SK-N-SH treated with all-trans-retinoic acid at 6 μM for 48 hours (cell line): ENCODE measurements around the gene SHF.

Experiments
- ATAC-seq: fragments of 200-7000 bp; cut with Tn5 transposase; 3 replicates; pipeline ENCODE4 v1.9.1; 2020; ENCODE audit warnings: mild to moderate bottlenecking, moderate library complexity
- ARNTL ChIP-seq: fragments of 450-650 bp; formaldehyde crosslinking; IDR thresholded peaks from 2 replicates; pipeline ENCODE4 v1.5.0; 2020; ENCODE audit warnings: low read depth, mild to moderate bottlenecking, moderate library complexity, borderline replicate concordance
- BACH2 ChIP-seq: fragments of 250-450 bp; sonication (Bioruptor Pico); IDR thresholded peaks from 2 replicates; pipeline ENCODE4 v1.9.0; 2021; ENCODE audit warnings: mild to moderate bottlenecking, borderline replicate concordance
- CREB5 ChIP-seq: fragments of 250-450 bp; sonication (Bioruptor Pico); IDR thresholded peaks from 2 replicates; pipeline ENCODE4 v1.5.1; 2020; ENCODE audit warnings: low read depth, mild to moderate bottlenecking, moderate library complexity
- CSRNP3 ChIP-seq: fragments of 250-450 bp; sonication (Bioruptor Pico); IDR thresholded peaks from 2 replicates; pipeline ENCODE4 v1.5.1; 2021; ENCODE audit warnings: mild to moderate bottlenecking, moderate library complexity
- ESRRG ChIP-seq: fragments of 250-450 bp; sonication (Bioruptor Pico); IDR thresholded peaks from 2 replicates; pipeline ENCODE4 v1.6.1; 2021; ENCODE audit warnings: mild to moderate bottlenecking
- ISL1 ChIP-seq: fragments of 250-450 bp; sonication (Bioruptor Pico); IDR thresholded peaks from 2 replicates; pipeline ENCODE4 v2.1.2; 2022; ENCODE audit warnings: mild to moderate bottlenecking, moderate library complexity
- OSR1 ChIP-seq: fragments of 250-450 bp; sonication (Bioruptor Pico); IDR thresholded peaks from 2 replicates; pipeline ENCODE4 v1.8.0; 2022; ENCODE audit warnings: moderate library complexity, mild to moderate bottlenecking, inconsistent platforms
- PATZ1 ChIP-seq: fragments of 250-450 bp; sonication (Bioruptor Pico); IDR thresholded peaks from 2 replicates; pipeline ENCODE4 v1.8.0; 2020; ENCODE audit warnings: mild to moderate bottlenecking, moderate library complexity, borderline replicate concordance
- POU6F1 ChIP-seq: fragments of 250-450 bp; sonication (Bioruptor Pico); IDR thresholded peaks from 2 replicates; pipeline ENCODE4 v1.8.0; 2021; ENCODE audit warnings: low read depth, mild to moderate bottlenecking, moderate library complexity, borderline replicate concordance
- PPARA ChIP-seq: fragments of 250-450 bp; sonication (Bioruptor Pico); IDR thresholded peaks from 2 replicates; pipeline ENCODE4 v1.5.0; 2020; ENCODE audit warnings: mild to moderate bottlenecking, borderline replicate concordance
- RARB ChIP-seq: fragments of 250-450 bp; sonication (Bioruptor Pico); IDR thresholded peaks from 2 replicates; pipeline ENCODE4 v1.8.0; 2021; ENCODE audit warnings: mild to moderate bottlenecking, moderate library complexity
- SNAI2 ChIP-seq: fragments of 250-450 bp; sonication (Bioruptor Pico); IDR thresholded peaks from 2 replicates; pipeline ENCODE4 v1.5.0; 2020; ENCODE audit warnings: mild to moderate bottlenecking, moderate library complexity
- TCF4 ChIP-seq: fragments of 250-450 bp; sonication (Bioruptor Pico); IDR thresholded peaks from 2 replicates; pipeline ENCODE4 v1.8.0; 2021; ENCODE audit warnings: mild to moderate bottlenecking, moderate library complexity, borderline replicate concordance
- TOX ChIP-seq: fragments of 250-450 bp; sonication (Bioruptor Pico); IDR thresholded peaks from 2 replicates; pipeline ENCODE4 v1.8.0; 2021; ENCODE audit warnings: mild to moderate bottlenecking, moderate library complexity, borderline replicate concordance
- TSHZ2 ChIP-seq: fragments of 250-450 bp; sonication (Bioruptor Pico); IDR thresholded peaks from 2 replicates; pipeline ENCODE4 v1.5.0; 2020; ENCODE audit warnings: mild to moderate bottlenecking, moderate library complexity
- ZC3H10 ChIP-seq: fragments of 250-450 bp; sonication (Bioruptor Pico); IDR thresholded peaks from 2 replicates; pipeline ENCODE4 v1.5.1; 2021; ENCODE audit warnings: mild to moderate bottlenecking, moderate library complexity
- ZFP3 ChIP-seq: fragments of 250-450 bp; sonication (Bioruptor Pico); IDR thresholded peaks from 2 replicates; pipeline ENCODE4 v1.5.0; 2020; ENCODE audit warnings: mild to moderate bottlenecking, moderate library complexity
- ZFP30 ChIP-seq: fragments of 450-650 bp; formaldehyde crosslinking; IDR thresholded peaks from 2 replicates; pipeline ENCODE4 v1.5.0; 2022; ENCODE audit warnings: mild to moderate bottlenecking, moderate library complexity
- ZNF565 ChIP-seq: fragments of 450-650 bp; formaldehyde crosslinking; conservative IDR thresholded peaks from 2 replicates; pipeline ENCODE4 v1.5.0; 2020; ENCODE audit warnings: low read depth, mild to moderate bottlenecking, moderate library complexity
- ZNF70 ChIP-seq: fragments of 450-650 bp; formaldehyde crosslinking; IDR thresholded peaks from 2 replicates; pipeline ENCODE4 v1.5.0; 2020; ENCODE audit warnings: mild to moderate bottlenecking, moderate library complexity

SHF gene

GRCh38 chr15:45128971-45129639 is 58.7 kb downstream of the SHF start:
- no peak for TF ChIP-seq SNAI2 (CRISPR knock-in tag)
- no peak for TF ChIP-seq CREB5
- no peak for TF ChIP-seq ZFP3 (CRISPR knock-in tag)
- TF ChIP-seq RARB = no peak
- TF ChIP-seq BACH2 (CRISPR knock-in tag) = no peak
- TF ChIP-seq, all 23 proteins: peak for 0
- no peak for ATAC-seq

GRCh38 chr15:45126535-45127158 is 61.1 kb downstream of the SHF start:
- no peak for TF ChIP-seq ARNTL (CRISPR knock-in tag)
- no peak for TF ChIP-seq ZNF70 (CRISPR knock-in tag)
- no peak for TF ChIP-seq ZNF565 (CRISPR knock-in tag)
- no peak for TF ChIP-seq CREB5
- TF ChIP-seq ZC3H10 = no peak
- no peak for TF ChIP-seq OSR1 (CRISPR knock-in tag)
- TF ChIP-seq CSRNP3 (CRISPR knock-in tag) = no peak
- TF ChIP-seq ISL1 (CRISPR knock-in tag) = no peak
- no peak for TF ChIP-seq ZFP30 (CRISPR knock-in tag)
- no peak for TF ChIP-seq POU6F1 (CRISPR knock-in tag)
- ATAC-seq = peak; percentile 49; the same call in 2 of the 3 replicates

GRCh38 chr15:45123397-45123796 is 64.4 kb downstream of the SHF start:
- no peak for ATAC-seq
- no peak for TF ChIP-seq ESRRG (CRISPR knock-in tag)
- no peak for TF ChIP-seq TOX (CRISPR knock-in tag)
- TF ChIP-seq PATZ1 = no peak
- TF ChIP-seq ISL1 (CRISPR knock-in tag) = no peak
- no peak for TF ChIP-seq PPARA (CRISPR knock-in tag)
- no peak for TF ChIP-seq ARNTL (CRISPR knock-in tag)
- TF ChIP-seq CSRNP3 (CRISPR knock-in tag) = no peak
- TF ChIP-seq ZFP3 (CRISPR knock-in tag) = no peak
- TF ChIP-seq TCF4 (CRISPR knock-in tag) = no peak
- no peak for TF ChIP-seq TSHZ2 (CRISPR knock-in tag)
- TF ChIP-seq RARB = no peak
- TF ChIP-seq, all 23 proteins: peak for 0
